Neural progenitor cell (in vitro differentiated cells): ENCODE data around the gene FES.

Source experiments
- CTCF ChIP-seq: fragments of 200-600 bp; sonication (generic); IDR thresholded peaks from 2 replicates; pipeline ENCODE4 v1.5.1; 2017; ENCODE audit warnings: antibody characterized with exemption, mild to moderate bottlenecking
- EZH2phosphoT487 ChIP-seq: fragments of 200-600 bp; sonication (generic); IDR thresholded peaks from 2 replicates; pipeline ENCODE4 v1.6.1; 2017; ENCODE audit warnings: antibody characterized with exemption

- no peak for TF ChIP-seq CTCF
- no peak for TF ChIP-seq EZH2phosphoT487
Observed at GRCh38 chr15:90881978-90882721, 2.2 kb upstream of the FES start.
